ENCODE results near the gene PDZRN3. TPM values are rescaled to one million over a fixed set of nuclear protein-coding genes. Genes with fewer than 3 reads are reported as not detected.
"Not testable (repeated sequence)": the region's sequence is repeated elsewhere in the genome, so short reads cannot be mapped to it uniquely, and the experiment has no call there.

PDZRN3 gene
- total and polyA plus RNA-seq, 2 of the 13 experiments (the other 11 are each of a cell fraction or from before 2014, with no cell fraction given) = not detected

GRCh38 chr3:73565374-73565773 is 59.4 kb downstream of the PDZRN3 start:
- FAIRE-seq; H3K4me3 ChIP-seq (replicated peaks in 1 of 3; ENCODE audit: insufficient read depth in 1 of 3, low read depth in 2 of 3, low read length in 3 of 3); H3K9me3 ChIP-seq (ENCODE audit: low read length); BruUV-seq (replicated peaks); H4K20me1 ChIP-seq (ENCODE audit: insufficient read depth, low read length); H3K27ac ChIP-seq (ENCODE audit: extremely low read length, insufficient read depth, low read length); POLR2A ChIA-PET; CTCF ChIA-PET (ENCODE audit: low intra/inter-chr PET ratio, low total read pairs); H3K79me2 ChIP-seq (ENCODE audit: insufficient read depth, low read length); H3K9ac ChIP-seq (ENCODE audit: insufficient read depth, low read depth, low read length); intact Hi-C loops (cut with micrococcal nuclease; ENCODE audit: unreplicated experiment); H2AFZ ChIP-seq (ENCODE audit: low read length); ATAC-seq; DNase-seq (ENCODE audit: low spot score); in situ Hi-C loops (cut with HindIII; ENCODE audit: extremely low pct_ligation_motif_present, low pct_unique_long_range_greater_than_20kb); H3K4me2 ChIP-seq (ENCODE audit: low read depth, low read length); H3K4me1 ChIP-seq (ENCODE audit: insufficient read depth, low read length); H3K36me3 ChIP-seq (replicated peaks in 1 of 2; ENCODE audit: control insufficient read depth in 1 of 2, insufficient read depth in 2 of 2, low read length in 2 of 2); H3K27me3 ChIP-seq (ENCODE audit: control insufficient read depth in 1 of 2, insufficient read depth in 2 of 2, low read length in 2 of 2): not testable (repeated sequence)
- WGBS (ENCODE audit: low lambda C conversion rate) = 75% methylated on average over 12 of the region's 12 CpGs

- POLR2A ChIA-PET = no interaction called here
- DNase-seq (ENCODE audit: low spot score) (no peak), FAIRE-seq (no peak), ATAC-seq (no peak)
- Histone ChIP-seq H3K9ac (ENCODE audit: insufficient read depth, low read depth, low read length) (no peak overlapping the region), H3K79me2 (ENCODE audit: insufficient read depth, low read length) (no peaks in the 10 kb centered on the region), H3K36me3 (replicated peaks in 1 of 2; ENCODE audit: control insufficient read depth in 1 of 2, insufficient read depth in 2 of 2, low read length in 2 of 2) (no peaks in the 10 kb centered on the region), H3K4me3 (replicated peaks in 1 of 3; ENCODE audit: insufficient read depth in 1 of 3, low read depth in 2 of 3, low read length in 3 of 3) (no peak overlapping the region), H4K20me1 (ENCODE audit: insufficient read depth, low read length) (no peaks in the 10 kb centered on the region), H3K27me3 (ENCODE audit: control insufficient read depth in 1 of 2, insufficient read depth in 2 of 2, low read length in 2 of 2) (no peaks in the 10 kb centered on the region; a peak in 1 of 5 replicates), H3K9me3 (ENCODE audit: low read length) (no peaks in the 10 kb centered on the region), H3K4me1 (ENCODE audit: insufficient read depth, low read length) (no peaks in the 10 kb centered on the region), H3K4me2 (ENCODE audit: low read depth, low read length) (no peak overlapping the region), H2AFZ (ENCODE audit: low read length) (no peak overlapping the region), H3K27ac (ENCODE audit: extremely low read length, insufficient read depth, low read length) (no peak overlapping the region)
- CTCF ChIA-PET (ENCODE audit: low intra/inter-chr PET ratio, low total read pairs) = no interaction called here
- 54% methylated on average over 2 of the region's 3 CpGs for WGBS (ENCODE audit: low lambda C conversion rate)
- TF ChIP-seq GLI4 (CRISPR knock-in tag; IDR thresholded peaks at IDR 0.05; ENCODE audit: borderline replicate concordance) = no peak
- no peak for TF ChIP-seq RFXANK (CRISPR knock-in tag; IDR thresholded peaks at IDR 0.05)
- TF ChIP-seq ZNF253 (CRISPR knock-in tag; IDR thresholded peaks at IDR 0.05; ENCODE audit: borderline replicate concordance) = no peak
- TF ChIP-seq BHLHE40 (IDR thresholded peaks at IDR 0.05; ENCODE audit: low read length) = no peak
- no peak for TF ChIP-seq SMAD1 (CRISPR knock-in tag; IDR thresholded peaks at IDR 0.05; ENCODE audit: borderline replicate concordance, low read depth)
- TF ChIP-seq XBP1 (CRISPR knock-in tag; IDR thresholded peaks at IDR 0.05) = no peak
- no TSS peak for BruUV-seq (replicated peaks)
- in situ Hi-C loops (cut with HindIII; ENCODE audit: extremely low pct_ligation_motif_present, low pct_unique_long_range_greater_than_20kb) = no loop called here
- intact Hi-C loops (cut with micrococcal nuclease; ENCODE audit: unreplicated experiment) = no loop called here
Observed at GRCh38 chr3:73563896-73564582, 60.7 kb downstream of the PDZRN3 start.

All from HepG2 (cell line).